Measurements from ENCODE around the gene CUL4A. TPM values are rescaled to one million over a fixed set of nuclear protein-coding genes. Genes with fewer than 3 reads are reported as not detected.
"Not testable (repeated sequence)": the region's sequence is repeated elsewhere in the genome, so short reads cannot be mapped to it uniquely, and the experiment has no call there.

Gene CUL4A
- total RNA-seq, 1 experiment from 2014 or later: 97.1 TPM

DNA sequence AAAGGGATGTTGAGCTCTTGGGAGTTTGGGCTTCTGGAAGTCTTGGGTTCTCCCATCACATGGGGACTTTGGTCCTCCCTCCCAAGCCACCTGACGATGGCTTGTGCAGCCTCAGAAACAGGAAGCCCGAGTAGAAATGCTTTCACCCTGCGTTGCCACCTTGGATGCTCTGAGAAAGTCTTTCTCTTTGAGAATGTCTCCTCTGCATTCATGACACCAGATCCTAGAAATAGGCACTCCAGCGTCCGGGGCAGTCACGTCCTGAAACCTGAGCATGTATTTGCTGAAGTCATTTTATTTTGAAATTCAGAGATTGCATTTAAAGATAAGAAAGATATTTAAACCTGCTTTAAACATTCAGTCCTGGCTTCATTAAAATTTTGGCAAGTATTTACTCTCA, 34.4 kb downstream of the CUL4A start:
- 0 out of 2 replicates have a peak, but pooled peaks cover 4% of the 10 kb centered on the region for H4K20me1 ChIP-seq (ENCODE audit: insufficient read depth, low read depth, low read length)
- no peak overlapping the region for H3K4me2 ChIP-seq (ENCODE audit: low read depth, low read length, poor library complexity, severe bottlenecking)
- no peaks in the 10 kb centered on the region for H3K4me1 ChIP-seq (ENCODE audit: low read length)
- H3K4me3 ChIP-seq (ENCODE audit: low read length): no peak overlapping the region
- H3K79me2 ChIP-seq (ENCODE audit: low read length): no peaks in the 10 kb centered on the region
- no peak overlapping the region for H2AFZ ChIP-seq (ENCODE audit: low read length)
- no peak overlapping the region for H3K27ac ChIP-seq (ENCODE audit: low read length)
- DNase-seq: no peak
- H3K9me3 ChIP-seq (ENCODE audit: low read length): no peaks in the 10 kb centered on the region
- H3K9me2 ChIP-seq (replicated peaks; ENCODE audit: insufficient read depth, low read length): no peaks in the 10 kb centered on the region
- H3K27me3 ChIP-seq (ENCODE audit: low read length): no peaks in the 10 kb centered on the region
- H3K36me3 ChIP-seq (ENCODE audit: insufficient read depth, low read length): peaks cover 61% of the 10 kb centered on the region
- no peak overlapping the region for H3K9ac ChIP-seq (ENCODE audit: low read length)

- no peaks in the 10 kb centered on the region for H3K27me3 ChIP-seq (ENCODE audit: low read length)
- H3K36me3 ChIP-seq (ENCODE audit: insufficient read depth, low read length): peaks cover 58% of the 10 kb centered on the region
- no peak overlapping the region for H3K4me3 ChIP-seq (ENCODE audit: low read length)
- H3K4me2 ChIP-seq (ENCODE audit: low read depth, low read length, poor library complexity, severe bottlenecking): no peak overlapping the region
- H3K9me3 ChIP-seq (ENCODE audit: low read length): no peaks in the 10 kb centered on the region
- H2AFZ ChIP-seq (ENCODE audit: low read length): no peak overlapping the region
- no peak overlapping the region for H3K9ac ChIP-seq (ENCODE audit: low read length)
- no peak overlapping the region for H3K27ac ChIP-seq (ENCODE audit: low read length)
- 0 out of 2 replicates have a peak, but pooled peaks cover under 1% of the 10 kb centered on the region for H4K20me1 ChIP-seq (ENCODE audit: insufficient read depth, low read depth, low read length)
- no peaks in the 10 kb centered on the region for H3K79me2 ChIP-seq (ENCODE audit: low read length)
- no peaks in the 10 kb centered on the region for H3K4me1 ChIP-seq (ENCODE audit: low read length)
- no peak for DNase-seq
- no peaks in the 10 kb centered on the region for H3K9me2 ChIP-seq (replicated peaks; ENCODE audit: insufficient read depth, low read length)
Observed at GRCh38 chr13:113245849-113246796, 36.7 kb downstream of the CUL4A start.

- H3K36me3 ChIP-seq (ENCODE audit: insufficient read depth, low read length): peaks cover 64% of the 10 kb centered on the region
- no peak overlapping the region for H3K9ac ChIP-seq (ENCODE audit: low read length)
Observed at GRCh38 chr13:113252516-113253095, 43.2 kb downstream of the CUL4A start.

DNA sequence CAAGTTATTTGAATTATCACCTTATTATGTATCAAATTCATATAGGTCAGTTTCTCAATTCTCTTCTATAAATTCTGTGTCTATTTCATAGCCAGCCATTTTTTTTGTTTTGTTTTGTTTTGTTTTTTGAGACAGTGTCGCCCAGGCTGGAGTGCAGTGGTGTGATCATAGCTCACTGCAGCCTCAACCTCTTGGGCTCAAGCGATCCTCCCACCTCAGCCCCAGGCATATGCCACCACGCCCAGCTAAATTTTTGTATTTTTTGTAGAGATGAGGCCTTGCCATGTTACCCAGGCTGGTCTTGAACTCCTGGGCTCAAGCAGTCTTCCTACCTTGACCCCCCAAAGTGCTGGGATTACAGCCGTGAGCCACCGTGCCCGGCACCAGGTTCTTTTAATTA, 48.5 kb downstream of the CUL4A start:
- H3K9me3 ChIP-seq (ENCODE audit: low read length); H4K20me1 ChIP-seq (ENCODE audit: insufficient read depth, low read depth, low read length); H3K4me1 ChIP-seq (ENCODE audit: low read length); H3K4me2 ChIP-seq (ENCODE audit: low read depth, low read length, poor library complexity, severe bottlenecking); H3K9ac ChIP-seq (ENCODE audit: low read length); H3K27me3 ChIP-seq (ENCODE audit: low read length); DNase-seq; H3K9me2 ChIP-seq (replicated peaks; ENCODE audit: insufficient read depth, low read length); H3K4me3 ChIP-seq (ENCODE audit: low read length); H3K79me2 ChIP-seq (ENCODE audit: low read length); H3K27ac ChIP-seq (ENCODE audit: low read length); H2AFZ ChIP-seq (ENCODE audit: low read length): not testable (repeated sequence)
- H3K36me3 ChIP-seq (ENCODE audit: insufficient read depth, low read length): peaks cover 65% of the 10 kb centered on the region

More at GRCh38 chr13:113252516-113253095, 43.2 kb downstream of the CUL4A start:
- no peaks in the 10 kb centered on the region for H3K4me1 ChIP-seq (ENCODE audit: low read length)
- no peak overlapping the region for H3K4me2 ChIP-seq (ENCODE audit: low read depth, low read length, poor library complexity, severe bottlenecking)
- H3K4me3 ChIP-seq (ENCODE audit: low read length): no peak overlapping the region
- no peaks in the 10 kb centered on the region for H3K27me3 ChIP-seq (ENCODE audit: low read length)
- H3K9me2 ChIP-seq (replicated peaks; ENCODE audit: insufficient read depth, low read length): no peaks in the 10 kb centered on the region
- H3K79me2 ChIP-seq (ENCODE audit: low read length): no peaks in the 10 kb centered on the region
- no peaks in the 10 kb centered on the region for H3K9me3 ChIP-seq (ENCODE audit: low read length)
- H2AFZ ChIP-seq (ENCODE audit: low read length): no peak overlapping the region
- H3K27ac ChIP-seq (ENCODE audit: low read length): no peak overlapping the region
- 0 out of 2 replicates have a peak, but pooled peaks cover 4% of the 10 kb centered on the region for H4K20me1 ChIP-seq (ENCODE audit: insufficient read depth, low read depth, low read length)
- DNase-seq: no peak

DNA sequence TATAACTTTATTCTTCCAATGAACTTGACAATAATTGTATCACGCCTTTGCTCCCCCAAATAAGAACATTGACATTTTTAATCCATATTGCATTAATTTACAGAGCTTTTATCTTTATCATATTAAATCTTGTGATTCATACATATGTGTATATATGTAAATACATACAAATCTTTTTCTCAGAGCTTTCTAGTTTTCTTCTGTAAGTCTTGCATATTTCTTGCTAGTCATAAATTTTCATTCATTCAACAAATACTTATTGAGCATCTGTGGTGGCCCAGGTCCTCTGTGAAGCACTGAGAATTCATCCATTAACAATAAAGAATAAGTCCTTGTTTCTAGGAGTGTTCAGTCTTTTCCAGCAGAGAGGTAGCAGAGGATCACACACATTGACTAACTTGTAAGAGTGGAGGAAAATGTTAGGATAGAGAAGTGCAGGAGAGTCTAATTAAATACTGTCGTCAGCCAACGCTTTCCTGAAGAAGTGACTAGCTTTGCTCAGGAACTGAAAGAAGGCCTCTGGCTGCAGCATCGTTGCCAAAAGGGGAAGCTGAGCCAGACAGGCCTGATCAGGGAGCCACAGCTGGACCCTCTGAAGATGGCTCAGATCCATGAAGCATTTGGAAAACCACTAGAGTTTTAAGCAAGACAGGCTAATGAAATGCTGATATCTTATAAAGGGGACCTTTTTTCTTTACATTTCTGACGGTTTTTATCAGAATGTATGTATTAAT, 49.1 kb downstream of the CUL4A start:
- Histone ChIP-seq H3K4me1 (ENCODE audit: low read length) (peaks cover 1% of the 10 kb centered on the region), H3K36me3 (ENCODE audit: insufficient read depth, low read length) (peaks cover 66% of the 10 kb centered on the region), H4K20me1 (ENCODE audit: insufficient read depth, low read depth, low read length) (no peaks in the 10 kb centered on the region), H2AFZ (ENCODE audit: low read length) (no peak overlapping the region), H3K4me3 (ENCODE audit: low read length) (no peak overlapping the region), H3K9me2 (replicated peaks; ENCODE audit: insufficient read depth, low read length) (no peaks in the 10 kb centered on the region), H3K27ac (ENCODE audit: low read length) (no peak overlapping the region), H3K79me2 (ENCODE audit: low read length) (no peaks in the 10 kb centered on the region), H3K9ac (ENCODE audit: low read length) (no peak overlapping the region), H3K9me3 (ENCODE audit: low read length) (no peaks in the 10 kb centered on the region), H3K4me2 (ENCODE audit: low read depth, low read length, poor library complexity, severe bottlenecking) (no peak overlapping the region), H3K27me3 (ENCODE audit: low read length) (no peaks in the 10 kb centered on the region)
- DNase-seq: no peak

GRCh38 chr13:113260996-113261395, 51.6 kb downstream of the CUL4A start:
- Histone ChIP-seq H3K4me2 (ENCODE audit: low read depth, low read length, poor library complexity, severe bottlenecking) (no peak overlapping the region), H3K9me3 (ENCODE audit: low read length) (no peaks in the 10 kb centered on the region), H3K4me3 (ENCODE audit: low read length) (no peak overlapping the region), H3K9ac (ENCODE audit: low read length) (no peak overlapping the region), H3K4me1 (ENCODE audit: low read length) (peaks cover 17% of the 10 kb centered on the region), H3K9me2 (replicated peaks; ENCODE audit: insufficient read depth, low read length) (no peaks in the 10 kb centered on the region), H3K36me3 (ENCODE audit: insufficient read depth, low read length) (peaks cover 54% of the 10 kb centered on the region), H4K20me1 (ENCODE audit: insufficient read depth, low read depth, low read length) (no peaks in the 10 kb centered on the region), H2AFZ (ENCODE audit: low read length) (no peak overlapping the region), H3K79me2 (ENCODE audit: low read length) (no peaks in the 10 kb centered on the region), H3K27ac (ENCODE audit: low read length) (no peak overlapping the region), H3K27me3 (ENCODE audit: low read length) (no peaks in the 10 kb centered on the region)
- no peak for DNase-seq

- H2AFZ ChIP-seq (ENCODE audit: low read length); H3K9me3 ChIP-seq (ENCODE audit: low read length); H3K4me2 ChIP-seq (ENCODE audit: low read depth, low read length, poor library complexity, severe bottlenecking); H3K9ac ChIP-seq (ENCODE audit: low read length); H3K79me2 ChIP-seq (ENCODE audit: low read length); H3K27me3 ChIP-seq (ENCODE audit: low read length); H4K20me1 ChIP-seq (ENCODE audit: insufficient read depth, low read depth, low read length); H3K27ac ChIP-seq (ENCODE audit: low read length); H3K4me3 ChIP-seq (ENCODE audit: low read length); H3K9me2 ChIP-seq (replicated peaks; ENCODE audit: insufficient read depth, low read length); DNase-seq: not testable (repeated sequence)
- peaks cover 17% of the 10 kb centered on the region for H3K4me1 ChIP-seq (ENCODE audit: low read length)
- H3K36me3 ChIP-seq (ENCODE audit: insufficient read depth, low read length): peaks cover 36% of the 10 kb centered on the region
Observed at GRCh38 chr13:113263016-113263415, 53.6 kb downstream of the CUL4A start.

Measured in Karpas-422 (cell line).